Effector CD8-positive, alpha-beta T cell (primary cell): ENCODE measurements around the gene MASP1.
"Not testable (repeated sequence)": the region's sequence is repeated elsewhere in the genome, so short reads cannot be mapped to it uniquely, and the experiment has no call there.

ENCODE experiments used
- DNase-seq: peaks from one replicate; lab custom pipeline; 2025; lab: John Stamatoyannopoulos, UW

The MASP1 gene

GRCh38 chr3:187227658-187228258 lies 63.8 kb downstream of the MASP1 start:
- DNase-seq = no peak

- DNase-seq = no peak
These were observed 67.7 kb downstream of the MASP1 start for GRCh38 chr3:187223799-187224198.

GRCh38 chr3:187222801-187223200 lies 68.7 kb downstream of the MASP1 start:
- no peak for DNase-seq

- DNase-seq = no peak
These were observed 76.1 kb downstream of the MASP1 start for GRCh38 chr3:187215460-187215859.

GRCh38 chr3:187213616-187214015 lies 77.9 kb downstream of the MASP1 start:
- DNase-seq = no peak

GRCh38 chr3:187212705-187213104 lies 78.8 kb downstream of the MASP1 start:
- no peak for DNase-seq

- DNase-seq = no peak
These were observed 79.4 kb downstream of the MASP1 start for GRCh38 chr3:187212196-187212545.

- DNase-seq = no peak
These were observed 79.9 kb downstream of the MASP1 start for GRCh38 chr3:187211532-187212195.

- no peak for DNase-seq
These were observed 80.8 kb downstream of the MASP1 start for GRCh38 chr3:187210545-187211327.

GRCh38 chr3:187210091-187210490 lies 81.4 kb downstream of the MASP1 start:
- no peak for DNase-seq

- no peak for DNase-seq
These were observed 82.0 kb downstream of the MASP1 start for GRCh38 chr3:187209491-187209890.

- DNase-seq = no peak
These were observed 83.4 kb downstream of the MASP1 start for GRCh38 chr3:187208159-187208558.

GRCh38 chr3:187207624-187208023 lies 83.9 kb downstream of the MASP1 start:
- no peak for DNase-seq

GRCh38 chr3:187207062-187207461 lies 84.5 kb downstream of the MASP1 start:
- DNase-seq = no peak

- no peak for DNase-seq
These were observed 85.9 kb downstream of the MASP1 start for GRCh38 chr3:187205683-187206082.

- not testable (repeated sequence) for DNase-seq
These were observed 92.0 kb downstream of the MASP1 start for GRCh38 chr3:187199463-187200050.

- DNase-seq = no peak
These were observed 93.0 kb downstream of the MASP1 start for GRCh38 chr3:187198490-187198889.

- no peak for DNase-seq
These were observed 94.2 kb downstream of the MASP1 start, which contains the start of gene RTP1 for GRCh38 chr3:187197335-187197649. Gene RTP1, plus strand, starts transcription at chr3:187197486. Its CDS starts 30 bp downstream, at chr3:187197516.

GRCh38 chr3:187196573-187197334 lies 94.8 kb downstream of the MASP1 start:
- DNase-seq = no peak

- DNase-seq = no peak
These were observed 98.4 kb downstream of the MASP1 start for GRCh38 chr3:187193181-187193580.

- DNase-seq = no peak
These were observed 100.3 kb downstream of the MASP1 start for GRCh38 chr3:187191271-187191670.

- DNase-seq = no peak
These were observed 102.6 kb downstream of the MASP1 start for GRCh38 chr3:187188931-187189330.
